Hepatocyte (in vitro differentiated cells): ENCODE measurements around the gene ADAM12. TPM values are rescaled to one million over a fixed set of nuclear protein-coding genes. Genes with fewer than 3 reads are reported as not detected.

Experiments
- DNase-seq: peaks from one replicate; pipeline ENCODE4 v3.0.0-alpha.2; 2016; ENCODE audit warnings: low spot score
- H2AFZ ChIP-seq: fragments of 200-600 bp; sonication (generic); 2 replicates; pipeline ENCODE4 v1.6.0; 2016; ENCODE audit warnings: antibody characterized with exemption, mild to moderate bottlenecking
- H3K27ac ChIP-seq: fragments of 200-600 bp; sonication (generic); 2 replicates; pipeline ENCODE4 v1.5.1; 2016; ENCODE audit warnings: mild to moderate bottlenecking
- H3K27me3 ChIP-seq: fragments of 200-600 bp; sonication (generic); 2 replicates; pipeline ENCODE4 v1.6.1; 2016
- H3K36me3 ChIP-seq: fragments of 200-600 bp; sonication (generic); replicated peaks from 2 replicates; pipeline ENCODE4 v1.5.1; 2016; ENCODE audit warnings: low read depth; ENCODE audit not compliant: insufficient read depth
- H3K4me1 ChIP-seq: fragments of 200-600 bp; sonication (generic); 2 replicates; pipeline ENCODE4 v1.5.1; 2016; ENCODE audit warnings: mild to moderate bottlenecking, moderate library complexity; ENCODE audit not compliant: insufficient read depth
- H3K4me2 ChIP-seq: fragments of 200-600 bp; sonication (generic); 2 replicates; pipeline ENCODE4 v1.6.0; 2016
- H3K4me3 ChIP-seq: fragments of 200-600 bp; sonication (generic); 2 replicates; pipeline ENCODE4 v1.5.1; 2016; ENCODE audit warnings: mild to moderate bottlenecking
- H3K79me2 ChIP-seq: fragments of 200-600 bp; sonication (generic); 2 replicates; pipeline ENCODE4 v1.6.0; 2017; ENCODE audit warnings: mild to moderate bottlenecking
- H3K9me2 ChIP-seq: fragments of 200-600 bp; sonication (generic); replicated peaks from 2 replicates; pipeline ENCODE4 v1.6.0; 2017; ENCODE audit warnings: mild to moderate bottlenecking; ENCODE audit not compliant: insufficient read depth
- H3K9me3 ChIP-seq: fragments of 200-600 bp; sonication (generic); 2 replicates; pipeline ENCODE4 v1.5.1; 2016; ENCODE audit warnings: low read depth, mild to moderate bottlenecking
- H4K20me1 ChIP-seq: fragments of 200-600 bp; sonication (generic); 2 replicates; pipeline ENCODE4 v1.6.0; 2016; ENCODE audit warnings: mild to moderate bottlenecking; ENCODE audit not compliant: insufficient read depth, poor library complexity, severe bottlenecking
- EZH2 ChIP-seq: fragments of 200-600 bp; sonication (generic); IDR thresholded peaks from 2 replicates; pipeline ENCODE4 v1.6.1; 2016; ENCODE audit warnings: antibody characterized with exemption, mild to moderate bottlenecking, borderline replicate concordance
- EZH2phosphoT487 ChIP-seq: fragments of 200-600 bp; sonication (generic); IDR thresholded peaks from one replicate; pipeline ENCODE4 v1.6.1; 2018; ENCODE audit warnings: antibody characterized with exemption, mild to moderate bottlenecking, low read depth, moderate library complexity; ENCODE audit not compliant: unreplicated experiment, severe bottlenecking
- WGBS: methylation state at CpG from one replicate; pipeline ENCODE4 v1.1.6; 2016; ENCODE audit warnings: low lambda C conversion rate; ENCODE audit errors: missing lambda C conversion rate; 5-methylcytosine and 5-hydroxymethylcytosine counted together
- polyA plus RNA-seq: library from polyadenylated mRNA; unstranded; fragments of >200 nt; fragmentation: Nextera tagmentation; extraction: Ambion mirVana; gene quantifications from 2 replicates; pipeline ENCODE4 v1.2.1, GENCODE V29; 2016
- total RNA-seq: library from RNA; depleted of rRNA; stranded (reverse); fragments of >200 nt; gene quantifications from 2 replicates; pipeline ENCODE4 v1.2.3, GENCODE V29; 2014
- TF ChIP-seq, protein P1 (sequence below): fragments of 200-600 bp; sonication (generic); IDR thresholded peaks from 2 replicates; pipeline ENCODE4 v1.5.1; 2016; ENCODE audit warnings: antibody characterized with exemption, mild to moderate bottlenecking; ENCODE audit not compliant: poor library complexity

The ADAM12 gene
- total and polyA plus RNA-seq, 2 experiments from 2014 or later: 4.9 to 11.3 TPM

DNA sequence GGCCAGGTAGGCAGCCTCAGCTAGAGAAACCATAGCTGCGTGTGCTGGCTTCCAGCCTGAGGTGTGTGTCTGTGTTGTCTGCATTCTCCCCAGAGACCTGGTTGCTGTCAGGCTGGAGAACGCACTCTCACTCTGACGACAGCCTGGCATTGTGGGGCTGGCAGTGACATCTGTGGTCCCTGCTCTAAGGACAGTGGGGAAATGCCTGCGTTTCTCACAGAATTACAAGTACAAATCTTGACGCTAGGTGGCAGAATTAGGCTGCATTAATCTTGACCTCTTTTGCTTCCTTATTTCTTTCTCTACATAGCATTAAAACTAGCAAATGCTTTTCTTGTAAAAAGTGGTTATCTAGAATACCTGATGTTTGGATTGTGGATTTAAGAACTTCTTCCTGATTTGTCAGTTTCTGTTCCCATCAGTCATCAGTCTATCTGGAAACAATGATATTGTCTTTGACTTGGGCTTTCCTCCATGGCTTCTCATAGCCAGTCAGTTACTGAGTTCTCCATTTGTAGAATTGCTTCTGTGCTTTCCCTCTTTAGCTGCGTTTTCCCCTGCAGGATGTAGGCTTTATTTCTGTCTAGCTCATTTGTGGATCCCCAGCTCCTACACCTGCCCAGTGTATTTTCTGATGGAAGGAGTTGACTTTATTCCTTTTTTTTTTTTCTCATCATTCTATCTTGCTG, 405.9 kb downstream of the ADAM12 start:
- H3K79me2 ChIP-seq: no peaks in the 10 kb centered on the region
- no peaks in the 10 kb centered on the region for H3K9me3 ChIP-seq
- TF ChIP-seq, protein P1, sequence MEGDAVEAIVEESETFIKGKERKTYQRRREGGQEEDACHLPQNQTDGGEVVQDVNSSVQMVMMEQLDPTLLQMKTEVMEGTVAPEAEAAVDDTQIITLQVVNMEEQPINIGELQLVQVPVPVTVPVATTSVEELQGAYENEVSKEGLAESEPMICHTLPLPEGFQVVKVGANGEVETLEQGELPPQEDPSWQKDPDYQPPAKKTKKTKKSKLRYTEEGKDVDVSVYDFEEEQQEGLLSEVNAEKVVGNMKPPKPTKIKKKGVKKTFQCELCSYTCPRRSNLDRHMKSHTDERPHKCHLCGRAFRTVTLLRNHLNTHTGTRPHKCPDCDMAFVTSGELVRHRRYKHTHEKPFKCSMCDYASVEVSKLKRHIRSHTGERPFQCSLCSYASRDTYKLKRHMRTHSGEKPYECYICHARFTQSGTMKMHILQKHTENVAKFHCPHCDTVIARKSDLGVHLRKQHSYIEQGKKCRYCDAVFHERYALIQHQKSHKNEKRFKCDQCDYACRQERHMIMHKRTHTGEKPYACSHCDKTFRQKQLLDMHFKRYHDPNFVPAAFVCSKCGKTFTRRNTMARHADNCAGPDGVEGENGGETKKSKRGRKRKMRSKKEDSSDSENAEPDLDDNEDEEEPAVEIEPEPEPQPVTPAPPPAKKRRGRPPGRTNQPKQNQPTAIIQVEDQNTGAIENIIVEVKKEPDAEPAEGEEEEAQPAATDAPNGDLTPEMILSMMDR: peak; percentile 75
- no peak for TF ChIP-seq EZH2phosphoT487
- no peak overlapping the region for H2AFZ ChIP-seq
- no peak overlapping the region for H3K27ac ChIP-seq
- H3K4me1 ChIP-seq: no peaks in the 10 kb centered on the region
- no peaks in the 10 kb centered on the region for H3K9me2 ChIP-seq
- H3K36me3 ChIP-seq: no peaks in the 10 kb centered on the region
- 12% methylated on average over 6 of the region's 6 CpGs for WGBS
- H3K4me3 ChIP-seq: no peak overlapping the region
- H3K4me2 ChIP-seq: no peak overlapping the region
- DNase-seq: peak; percentile 71
- H3K27me3 ChIP-seq: no peaks in the 10 kb centered on the region
- no peaks in the 10 kb centered on the region for H4K20me1 ChIP-seq

DNA sequence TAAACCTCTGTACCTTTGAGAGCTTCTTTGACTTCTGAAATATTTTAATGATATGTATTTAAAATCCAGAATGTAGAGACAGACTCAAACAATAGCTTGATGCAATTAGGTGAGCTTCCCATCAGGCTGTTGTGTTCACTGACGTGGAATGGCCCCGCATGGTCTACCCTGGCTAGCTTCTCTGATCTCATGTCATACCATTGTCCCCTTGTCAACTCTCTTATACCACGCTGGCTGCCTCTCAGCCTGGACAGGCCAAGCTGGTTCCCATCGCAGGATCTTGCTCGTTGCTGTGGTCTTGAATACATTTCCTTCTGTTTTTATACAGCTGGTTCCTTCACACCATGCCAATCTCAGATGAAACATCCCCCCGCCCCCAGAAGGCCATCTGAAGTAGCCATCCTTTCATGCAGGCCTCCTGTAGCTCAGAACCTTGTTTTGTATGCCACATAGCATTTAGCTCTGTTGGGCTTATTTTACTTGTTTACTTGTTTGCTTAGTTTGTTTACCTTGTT, 407.7 kb downstream of the ADAM12 start:
- Histone ChIP-seq H3K4me2 (no peak overlapping the region), H3K79me2 (no peaks in the 10 kb centered on the region), H3K4me3 (no peak overlapping the region), H3K9me2 (no peaks in the 10 kb centered on the region), H3K4me1 (no peaks in the 10 kb centered on the region), H3K27me3 (no peaks in the 10 kb centered on the region), H3K27ac (no peak overlapping the region), H3K9me3 (no peaks in the 10 kb centered on the region), H4K20me1 (no peaks in the 10 kb centered on the region), H3K36me3 (no peaks in the 10 kb centered on the region), H2AFZ (no peak overlapping the region)
- no peak for DNase-seq
- 78% methylated on average over 6 of the region's 6 CpGs for WGBS
- no peak for TF ChIP-seq EZH2phosphoT487
- TF ChIP-seq, protein P1: no peak
- TF ChIP-seq EZH2: no peak

DNA sequence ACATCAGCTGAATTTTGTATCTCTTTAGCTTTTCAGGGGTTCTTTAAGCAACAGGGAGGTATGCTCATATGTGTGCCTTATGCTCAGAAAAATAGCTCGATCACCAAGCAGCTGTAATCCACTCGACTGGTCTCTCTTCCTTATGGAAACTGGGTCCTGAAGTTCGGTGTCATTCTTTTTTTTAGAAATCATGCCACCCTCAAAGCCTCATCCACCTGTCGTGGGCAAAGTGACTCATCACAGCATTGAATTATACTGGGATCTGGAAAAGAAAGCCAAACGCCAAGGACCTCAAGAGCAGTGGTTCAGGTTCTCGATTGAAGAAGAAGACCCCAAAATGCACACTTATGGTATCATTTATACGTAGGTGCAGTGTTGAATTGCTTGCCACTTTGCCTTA, 408.3 kb downstream of the ADAM12 start:
- Histone ChIP-seq H3K36me3 (no peaks in the 10 kb centered on the region), H4K20me1 (no peaks in the 10 kb centered on the region), H3K79me2 (no peaks in the 10 kb centered on the region), H3K4me2 (no peak overlapping the region), H3K27me3 (no peaks in the 10 kb centered on the region), H2AFZ (no peak overlapping the region), H3K9me3 (no peaks in the 10 kb centered on the region), H3K4me1 (no peaks in the 10 kb centered on the region), H3K9me2 (no peaks in the 10 kb centered on the region), H3K4me3 (no peak overlapping the region), H3K27ac (no peak overlapping the region)
- no peak for DNase-seq
- WGBS: 90% methylated on average over 7 of the region's 7 CpGs
- TF ChIP-seq, protein P1: no peak
- TF ChIP-seq EZH2 (no peak), EZH2phosphoT487 (no peak)
